ENCODE data around the gene RBMS3.
"Not testable (repeated sequence)": the region's sequence is repeated elsewhere in the genome, so short reads cannot be mapped to it uniquely, and the experiment has no call there.

Gene RBMS3

GRCh38 chr3:29385046-29385830 lies 104.4 kb downstream of the RBMS3 start:
- peak; percentile 8 for DNase-seq (ENCODE audit: low read depth)

- DNase-seq (ENCODE audit: low read depth): no peak
Measured at GRCh38 chr3:29389362-29389761, 108.5 kb downstream of the RBMS3 start.

- no peak for DNase-seq (ENCODE audit: low read depth)
Measured at GRCh38 chr3:29392625-29393388, 111.9 kb downstream of the RBMS3 start.

GRCh38 chr3:29393946-29394345 lies 113.1 kb downstream of the RBMS3 start:
- not testable (repeated sequence) for DNase-seq (ENCODE audit: low read depth)

- no peak for DNase-seq (ENCODE audit: low read depth)
Measured at GRCh38 chr3:29397406-29397805, 116.5 kb downstream of the RBMS3 start.

GRCh38 chr3:29398787-29399186 lies 117.9 kb downstream of the RBMS3 start:
- DNase-seq (ENCODE audit: low read depth): no peak

GRCh38 chr3:29406291-29406832 lies 125.5 kb downstream of the RBMS3 start:
- no peak for DNase-seq (ENCODE audit: low read depth)

GRCh38 chr3:29408676-29409075 lies 127.8 kb downstream of the RBMS3 start:
- DNase-seq (ENCODE audit: low read depth): no peak

- no peak for DNase-seq (ENCODE audit: low read depth)
Measured at GRCh38 chr3:29409409-29409808, 128.5 kb downstream of the RBMS3 start.

- no peak for DNase-seq (ENCODE audit: low read depth)
Measured at GRCh38 chr3:29410220-29410619, 129.3 kb downstream of the RBMS3 start.

- DNase-seq (ENCODE audit: low read depth): no peak
Measured at GRCh38 chr3:29410660-29411405, 130.0 kb downstream of the RBMS3 start.

- no peak for DNase-seq (ENCODE audit: low read depth)
Measured at GRCh38 chr3:29412110-29412509, 131.2 kb downstream of the RBMS3 start.

- DNase-seq (ENCODE audit: low read depth): no peak
Measured at GRCh38 chr3:29414468-29415224, 133.8 kb downstream of the RBMS3 start.

GRCh38 chr3:29415482-29416223 lies 134.8 kb downstream of the RBMS3 start:
- DNase-seq (ENCODE audit: low read depth): no peak

- peak; percentile 55 for DNase-seq (ENCODE audit: low read depth)
Measured at GRCh38 chr3:29416514-29416913, 135.6 kb downstream of the RBMS3 start.

GRCh38 chr3:29420106-29420505 lies 139.2 kb downstream of the RBMS3 start:
- no peak for DNase-seq (ENCODE audit: low read depth)

GRCh38 chr3:29426302-29427226 lies 145.7 kb downstream of the RBMS3 start:
- no peak for DNase-seq (ENCODE audit: low read depth)

GRCh38 chr3:29427266-29428103 lies 146.6 kb downstream of the RBMS3 start:
- DNase-seq (ENCODE audit: low read depth): no peak
